Heart left ventricle (tissue), 16 donors: ENCODE measurements around the gene AVPR2. TPM values are rescaled to one million over a fixed set of nuclear protein-coding genes. Genes with fewer than 3 reads are reported as not detected.

Experiments
- ATAC-seq, 4 donors: fragments of 200-7000 bp; cut with Tn5 transposase; one replicate each; pipeline ENCODE4 v1.9.1; 2020 to 2022; ENCODE audit warnings: moderate library complexity in 4 of 4, mild to moderate bottlenecking in 3 of 4, moderate number of reproducible peaks in 1 of 4
- DNase-seq, 5 donors: peaks; one replicate each; pipeline ENCODE4 v3.0.0-alpha.2; 2020
- H3K27ac ChIP-seq, 12 donors: fragments of 200-600 bp; sonication (generic) in 4 of 12; one replicate each; pipeline versions ENCODE4 v1.5.0 to v1.8.0; 2016 to 2022; ENCODE audit warnings: mild to moderate bottlenecking in 2 of 12
- H3K27me3 ChIP-seq, 9 donors: fragments of 200-600 bp; sonication (generic) in 2 of 9; one replicate each; pipeline versions ENCODE4 v1.5.1 to v1.8.0; 2016 to 2022; ENCODE audit warnings: mild to moderate bottlenecking in 3 of 9
- H3K36me3 ChIP-seq, 9 donors: fragments of 200-600 bp; sonication (generic) in 2 of 9; one replicate each; pipeline versions ENCODE4 v1.5.0 to v1.8.0; 2018 to 2022; ENCODE audit warnings: mild to moderate bottlenecking in 2 of 9
- H3K4me1 ChIP-seq, 12 donors: fragments of 200-600 bp; sonication (generic) in 4 of 12; one replicate each; pipeline versions ENCODE4 v1.5.0 to v1.8.0; 2016 to 2022; ENCODE audit warnings: mild to moderate bottlenecking in 3 of 12
- H3K4me3 ChIP-seq, 12 donors: fragments of 200-600 bp; sonication (generic) in 4 of 12; one replicate each; pipeline versions ENCODE4 v1.5.0 to v1.8.0; 2017 to 2022; ENCODE audit warnings: mild to moderate bottlenecking in 9 of 12, moderate library complexity in 4 of 12
- H3K9me3 ChIP-seq, 12 donors: fragments of 200-600 bp; sonication (generic) in 4 of 12; one replicate each; pipeline versions ENCODE4 v1.5.0 to v1.8.0; 2016 to 2022; ENCODE audit warnings: mild to moderate bottlenecking in 1 of 12
- CTCF ChIP-seq, 12 donors: fragments of 200-600 bp; sonication (generic) in 4 of 12; IDR thresholded peaks; one replicate each; pipeline versions ENCODE4 v1.5.0 to v1.8.0; 2018 to 2022; ENCODE audit warnings: antibody characterized with exemption in 12 of 12, mild to moderate bottlenecking in 5 of 12
- POLR2A ChIP-seq, 2 donors: fragments of 450-650 bp; IDR thresholded peaks; one replicate each; pipeline ENCODE4 v1.6.1; 2017; ENCODE audit warnings: antibody characterized with exemption in 2 of 2, mild to moderate bottlenecking in 2 of 2, moderate library complexity in 2 of 2
- WGBS, 4 donors: extraction: QIAGEN DNeasy Blood & Tissue Kit in 2 of 4; methylation state at CpG; one replicate each; pipeline versions ENCODE4 v1.1.5 to v1.1.7; 2013 to 2018; 5-methylcytosine and 5-hydroxymethylcytosine counted together
- intact Hi-C, 10 donors: fragments of 100-400 bp; cut with DNase I; formaldehyde crosslinking; loops; one replicate each; pipeline versions ENCODE4 v1.11.1 to v1.14.2; 2022
- polyA plus RNA-seq, 2 donors: library from polyadenylated mRNA; stranded (reverse); fragments of 200-250 nt; gene quantifications; one replicate each; pipeline ENCODE4 v1.2.3, GENCODE V29; 2013
- total RNA-seq, 9 donors: library from RNA; depleted of rRNA in 2 of 9; stranded (reverse); fragments of >200 nt in 2 of 9; fragmentation: NEBNext Ultra II Directional in 3 of 9; extraction: Animal tissue kit (Norgen Biotek cat#: 25700) in 3 of 9; gene quantifications; one replicate each; pipeline versions ENCODE4 v1.1.0 to v1.2.4, GENCODE V29; 2016 to 2023
- donor health status: ischemic (EF 13 %, LVEDD 7.1; RV severe dilation, severe dysfunction).
- donor health status: healthy with polysubstance abuse.
- donor health status: DM: no; HTN: yes; CAD: no.
- donor health status: DM: no; HTN: no; CAD: no.
- donor health status: ischemic (EF 25% LVEDD 6.9; RV normal size, moderate dysfunction).
- donor health status: ischemic (EF 25% LVEDD 5.7; RV mildly dilated, moderate dysfunction).
- donor health status: healthy.
- donor health status: DM: yes; HTN: yes; CAD: no.
- donor health status: ischemic (EF 35%, LVEDD 5.7; RV mildly dilated, moderate dysfunction).
- donor health status: nonischemic (EF 11% LVEDD 7.7; RV severe dilation, severe dysfunction).
- donor health status: DM: yes; HTN: yes; CAD: no.
- donor health status: PGD.
- donor health status: ischemic (EF 29% LVEDD 5.4; RV normal size, mild dysfunction).
- donor health status: nonischemic (EF 23%, LVEDD 6.1; RV moderate dilation, normal function).

The AVPR2 gene
- total and polyA plus RNA-seq, 11 donors: 2.2 to 10.5 (median 3.1) TPM

- DNase-seq (no peak), ATAC-seq (no peak)
- H3K36me3 ChIP-seq: peaks cover 0 to 22% (median 0%) of the 10 kb centered on the region in 9 donors
- TF ChIP-seq CTCF (IDR thresholded peaks at IDR 0.05): no peak
- no peak for TF ChIP-seq POLR2A (IDR thresholded peaks at IDR 0.05)
- H3K27me3 ChIP-seq: peaks cover 0 to 38% (median 0%) of the 10 kb centered on the region in 9 donors
- no peak overlapping the region for H3K27ac ChIP-seq
- WGBS, 4 donors: 77 to 84% (median 79%) methylated on average over 11 to 12 of the region's 12 CpGs
- H3K4me1 ChIP-seq: peaks cover 0 to 12% (median 0%) of the 10 kb centered on the region in 12 donors
- no peak overlapping the region for H3K4me3 ChIP-seq
- intact Hi-C loops: loop anchor here in 2 of 10 donors (10.0 kb wide), 1 partner anchor 73 kb away; the partner anchor contains the start of gene PDZD4 (in 2 of the 2)
- no peaks in the 10 kb centered on the region for H3K9me3 ChIP-seq
Observed at GRCh38 chrX:153907456-153907855, 3.0 kb downstream of the AVPR2 start.

- H3K36me3 ChIP-seq: peaks cover 0 to 27% (median 0%) of the 10 kb centered on the region in 9 donors
- peaks cover 0 to 44% (median 0%) of the 10 kb centered on the region in 9 donors for H3K27me3 ChIP-seq
- WGBS, 4 donors: 87 to 92% (median 89%) methylated on average over 21 to 23 of the region's 23 CpGs
- H3K4me3 ChIP-seq: no peak overlapping the region
- peak in 1 of 5 donors; percentile 11 for DNase-seq
- no peak overlapping the region for H3K27ac ChIP-seq
- intact Hi-C loops: loop anchor here in 2 of 10 donors (10.0 kb wide), 1 partner anchor 74 kb away; the partner anchor contains the start of gene PDZD4 (in 2 of the 2)
- peaks cover 0 to 11% (median 0%) of the 10 kb centered on the region in 12 donors for H3K4me1 ChIP-seq
- TF ChIP-seq CTCF (IDR thresholded peaks at IDR 0.05) (no peak), POLR2A (IDR thresholded peaks at IDR 0.05) (no peak)
- no peaks in the 10 kb centered on the region for H3K9me3 ChIP-seq
- no peak for ATAC-seq
Observed at GRCh38 chrX:153908219-153908860, 3.9 kb downstream of the AVPR2 start.

- peaks cover 0 to 27% (median 0%) of the 10 kb centered on the region in 9 donors for H3K36me3 ChIP-seq
- WGBS, 4 donors: 56 to 72% (median 69%) methylated on average over 15 to 37 of the region's 37 CpGs
- peak; percentile 13 to 61 (median 32) for ATAC-seq
Observed at GRCh38 chrX:153909024-153909979, 4.8 kb downstream of the AVPR2 start.

More at GRCh38 chrX:153909024-153909979, 4.8 kb downstream of the AVPR2 start:
- intact Hi-C loops: loop anchor here in 2 of 10 donors (10.0 kb wide), 1 partner anchor 75 kb away; the partner anchor contains the start of gene PDZD4 (in 2 of the 2)
- Histone ChIP-seq H3K9me3 (no peaks in the 10 kb centered on the region), H3K4me3 (no peak overlapping the region), H3K27ac (no peak overlapping the region), H3K4me1 (peaks cover 0 to 7% (median 0%) of the 10 kb centered on the region in 12 donors), H3K27me3 (peaks cover 0 to 53% (median 0%) of the 10 kb centered on the region in 9 donors)
- TF ChIP-seq POLR2A (IDR thresholded peaks at IDR 0.05) (no peak), CTCF (IDR thresholded peaks at IDR 0.05) (no peak)
- DNase-seq: peak in 4 of 5 donors; percentile 21 to 56 (median 49)
